A549 (cell line): ENCODE results near the gene ABCA13. TPM values are rescaled to one million over a fixed set of nuclear protein-coding genes. Genes with fewer than 3 reads are reported as not detected.
A peak's percentile ranks its signal among the peaks of the same experiment; 100 is the strongest.

Experiments used
- ATAC-seq, 2 experiments: fragments of 200-7000 bp in 1 of 2; fragments of >200 bp in 1 of 2; cut with Nextera tagmentation in 1 of 2; cut with Tn5 transposase in 1 of 2; 3 replicates each; pipeline versions ENCODE4 v1.8.0 to v1.9.1; 2018 to 2020; ENCODE audit warnings: mild to moderate bottlenecking in 1 of 2, moderate library complexity in 1 of 2
- CTCF ChIA-PET: fragments of 300-600 bp; sonication (Branson Sonifier 250); formaldehyde crosslinking; extraction: SDS; loops from one replicate; lab custom pipeline; 2021; ENCODE audit warnings: antibody characterized with exemption, inconsistent platforms; lab: Yijun Ruan, JAX
- POLR2A ChIA-PET: fragments of 350-600 bp; formaldehyde crosslinking; extraction: SDS; loops from one replicate; lab custom pipeline; 2021; ENCODE audit warnings: antibody characterized with exemption, inconsistent platforms; lab: Yijun Ruan, JAX
- DNase-seq, 2 experiments: peaks; one replicate each; pipeline versions ENCODE4 v3.0.0 to v3.0.0-alpha.2; 2011 to 2016; ENCODE audit warnings: low read depth in 1 of 2, low spot score in 1 of 2
- FAIRE-seq: peaks from 2 replicates; lab custom pipeline; 2011; peaks lifted over from hg19 to GRCh38; lab: Jason Lieb, UNC
- H3K27ac ChIP-seq, 2 experiments: fragments of >200 bp; sonication (Bioruptor Twin); formaldehyde crosslinking; 3 replicates each; pipeline ENCODE4 v1.5.1; 2016 to 2017
- H3K4me1 ChIP-seq: fragments of >200 bp; sonication (Bioruptor Twin); formaldehyde crosslinking; 3 replicates; pipeline ENCODE4 v1.6.1; 2016
- H3K4me2 ChIP-seq: fragments of >200 bp; sonication (Bioruptor Twin); formaldehyde crosslinking; 3 replicates; pipeline ENCODE4 v1.6.1; 2016
- H3K4me3 ChIP-seq: fragments of >200 bp; sonication (Bioruptor Twin); formaldehyde crosslinking; 3 replicates; pipeline ENCODE4 v1.5.1; 2016
- H3K9me3 ChIP-seq: fragments of >200 bp; sonication (Bioruptor Twin); formaldehyde crosslinking; 3 replicates; pipeline ENCODE4 v1.6.1; 2016
- BHLHE40 ChIP-seq: IDR thresholded peaks from 2 replicates; pipeline ENCODE4 v1.6.1; 2012; ENCODE audit warnings: low read depth, low read length, inconsistent platforms
- CBX2 ChIP-seq: fragments of 200-600 bp; sonication (generic); IDR thresholded peaks from 2 replicates; pipeline ENCODE4 v1.6.1; 2016; ENCODE audit warnings: low read depth, mild to moderate bottlenecking, borderline replicate concordance
- CHD2 ChIP-seq: fragments of 150-350 bp; IDR thresholded peaks from 2 replicates; pipeline ENCODE4 v1.6.1; 2014; ENCODE audit warnings: low read length; ENCODE audit not compliant: partially characterized antibody
- CTCF ChIP-seq: fragments of >200 bp; sonication (Bioruptor Twin); formaldehyde crosslinking; IDR thresholded peaks from 3 replicates; pipeline ENCODE4 v1.5.1; 2016
- EHF ChIP-seq: fragments of 250-450 bp; sonication (Bioruptor Pico); IDR thresholded peaks from 2 replicates; pipeline ENCODE4 v1.5.0; 2020; ENCODE audit warnings: mild to moderate bottlenecking
- EHMT2 ChIP-seq: fragments of 200-600 bp; sonication (generic); IDR thresholded peaks from 2 replicates; pipeline ENCODE4 v1.6.1; 2016; ENCODE audit warnings: antibody characterized with exemption, low read depth, mild to moderate bottlenecking, moderate library complexity
- FOSL2 ChIP-seq, 2 experiments: fragments of 450-650 bp in 1 of 2; fragments of >200 bp in 1 of 2; sonication (Bioruptor Twin) in 1 of 2; formaldehyde crosslinking; IDR thresholded peaks; 2 replicates each; pipeline versions ENCODE4 v1.5.0 to v1.6.1; 2016 to 2020; ENCODE audit warnings: mild to moderate bottlenecking in 1 of 2, moderate library complexity in 1 of 2
- FOXS1 ChIP-seq: fragments of 250-450 bp; sonication (Bioruptor Pico); IDR thresholded peaks from 2 replicates; pipeline ENCODE4 v1.5.0; 2020; ENCODE audit warnings: mild to moderate bottlenecking, moderate library complexity
- GATA3 ChIP-seq: IDR thresholded peaks from 2 replicates; pipeline ENCODE4 v1.6.1; 2012; ENCODE audit warnings: borderline replicate concordance
- JUNB ChIP-seq: fragments of >200 bp; sonication (Bioruptor Twin); formaldehyde crosslinking; IDR thresholded peaks from 2 replicates; pipeline ENCODE4 v1.6.1; 2016
- KDM1A ChIP-seq: fragments of 200-600 bp; sonication (generic); IDR thresholded peaks from 2 replicates; pipeline ENCODE4 v1.6.1; 2016; ENCODE audit warnings: low read depth, mild to moderate bottlenecking
- KDM5A ChIP-seq: fragments of 200-600 bp; sonication (generic); IDR thresholded peaks from 2 replicates; pipeline ENCODE4 v1.6.1; 2016; ENCODE audit warnings: antibody characterized with exemption, mild to moderate bottlenecking
- MAFK ChIP-seq: fragments of 450-650 bp; IDR thresholded peaks from 2 replicates; pipeline ENCODE4 v1.6.1; 2014; ENCODE audit not compliant: partially characterized antibody
- MYC ChIP-seq: IDR thresholded peaks from 2 replicates; pipeline ENCODE4 v1.6.1; 2012; ENCODE audit warnings: mild to moderate bottlenecking, inconsistent platforms, low read length, improper control_type of control experiment, borderline replicate concordance
- NFE2L2 ChIP-seq: fragments of 150-350 bp; conservative IDR thresholded peaks from 2 replicates; pipeline ENCODE4 v1.6.1; 2014; ENCODE audit warnings: low read length
- NPAS2 ChIP-seq: fragments of 250-450 bp; sonication (Bioruptor Pico); IDR thresholded peaks from 2 replicates; pipeline ENCODE4 v1.8.0; 2022; ENCODE audit warnings: mild to moderate bottlenecking, moderate library complexity, borderline replicate concordance
- PBX3 ChIP-seq: IDR thresholded peaks from 2 replicates; pipeline ENCODE4 v1.6.1; 2012
- RAD21 ChIP-seq, 2 experiments: fragments of >200 bp in 1 of 2; sonication (Bioruptor Twin) in 1 of 2; formaldehyde crosslinking in 1 of 2; IDR thresholded peaks in 1 of 2; conservative IDR thresholded peaks in 1 of 2; 2 replicates in 1 of 2; 3 replicates in 1 of 2; pipeline ENCODE4 v1.6.1; 2012 to 2018; ENCODE audit warnings: inconsistent platforms in 1 of 2
- RCOR1 ChIP-seq: fragments of 150-350 bp; IDR thresholded peaks from 2 replicates; pipeline ENCODE4 v1.6.1; 2014; ENCODE audit warnings: antibody characterized with exemption, low read length, low read depth
- REST ChIP-seq: fragments of 200-600 bp; sonication (generic); IDR thresholded peaks from 2 replicates; pipeline ENCODE4 v1.6.1; 2016; ENCODE audit warnings: antibody characterized with exemption, mild to moderate bottlenecking, moderate library complexity
- RFX5 ChIP-seq: fragments of 450-650 bp; IDR thresholded peaks from 2 replicates; pipeline ENCODE4 v1.7.1; 2014; ENCODE audit warnings: antibody characterized with exemption, mild to moderate bottlenecking, moderate library complexity
- RNF2 ChIP-seq: fragments of 200-600 bp; sonication (generic); IDR thresholded peaks from 2 replicates; pipeline ENCODE4 v1.6.1; 2016; ENCODE audit warnings: low read depth, mild to moderate bottlenecking, antibody characterized with exemption, moderate library complexity, borderline replicate concordance
- TFCP2L1 ChIP-seq: fragments of 250-450 bp; sonication (Bioruptor Pico); IDR thresholded peaks from 2 replicates; pipeline ENCODE4 v1.5.0; 2021; ENCODE audit warnings: mild to moderate bottlenecking
- TP53 ChIP-seq: fragments of 250-450 bp; sonication (Bioruptor Pico); IDR thresholded peaks from 2 replicates; pipeline ENCODE4 v1.5.0; 2021; ENCODE audit warnings: mild to moderate bottlenecking, moderate library complexity
- ZSCAN20 ChIP-seq: fragments of 250-450 bp; sonication (Bioruptor Pico); IDR thresholded peaks from 2 replicates; pipeline ENCODE4 v1.8.0; 2022; ENCODE audit warnings: mild to moderate bottlenecking, moderate library complexity
- WGBS: methylation state at CpG from one replicate; pipeline ENCODE4 v1.1.6; 2017; ENCODE audit errors: missing lambda C conversion rate; 5-methylcytosine and 5-hydroxymethylcytosine counted together
- polyA plus RNA-seq, 4 experiments: library from polyadenylated mRNA; depleted of rRNA in 3 of 4; stranded (reverse); fragments of >200 nt; fragmentation: RNase III in 1 of 4; extraction: RNeasy Plus Mini Kit Qiagen cat#74134 plus additional on column Dnase treatment in 1 of 4; gene quantifications; 2 replicates in 3 of 4; 3 replicates in 1 of 4; pipeline ENCODE4 v1.2.3, GENCODE V29; 2011 to 2017
- TF ChIP-seq, protein P1 (sequence below): fragments of 450-650 bp; IDR thresholded peaks from 2 replicates; pipeline ENCODE4 v1.6.1; 2014; ENCODE audit warnings: antibody characterized with exemption
- TF ChIP-seq, protein P2 (sequence below): fragments of >200 bp; sonication (Bioruptor Twin); formaldehyde crosslinking; IDR thresholded peaks from 2 replicates; pipeline ENCODE4 v1.6.1; 2016

Gene ABCA13
- polyA plus RNA-seq, 2 of the 4 experiments (the other 2 are of a cell fraction): 0.01 TPM; not detected in 1

DNA sequence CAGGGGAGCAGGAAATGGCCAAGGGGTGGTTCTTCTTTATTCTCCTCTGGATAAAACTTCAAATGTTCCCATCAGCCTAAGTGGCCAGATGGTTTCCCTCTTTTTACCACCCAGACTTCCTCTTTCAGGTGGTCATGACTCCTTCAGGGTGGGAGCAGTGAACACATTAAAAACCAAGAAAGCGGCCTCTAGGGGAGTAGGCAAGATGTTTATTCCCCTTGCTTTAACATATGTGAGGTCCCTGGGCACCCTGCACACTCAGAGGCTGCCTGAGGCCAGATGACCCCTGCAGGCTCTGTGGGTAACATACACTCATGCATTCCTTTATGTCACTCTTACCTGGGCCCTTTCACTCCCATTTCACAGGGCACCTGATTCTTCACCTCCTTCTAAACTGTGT is 357.4 kb downstream of the ABCA13 start:
- Histone ChIP-seq H3K4me1 (no peaks in the 10 kb centered on the region), H3K4me3 (no peak overlapping the region), H3K27ac (no peak overlapping the region), H3K9me3 (no peaks in the 10 kb centered on the region), H3K4me2 (no peak overlapping the region)
- TF ChIP-seq PBX3: no peak
- no peak for TF ChIP-seq RAD21 (conservative IDR thresholded peaks at IDR 0.05 in 1 of 2, IDR thresholded peaks at IDR 0.05 in 1 of 2)
- no peak for TF ChIP-seq CHD2
- no peak for TF ChIP-seq GATA3
- TF ChIP-seq RFX5: no peak
- TF ChIP-seq MYC: no peak
- TF ChIP-seq MAFK: no peak
- no peak for TF ChIP-seq KDM1A
- TF ChIP-seq FOXS1 (CRISPR knock-in tag): no peak
- ATAC-seq (peak; percentile 34 to 43; a peak in 2 of 6 replicates), FAIRE-seq (no peak), DNase-seq (no peak)
- POLR2A ChIA-PET: no interaction called here
- CTCF ChIA-PET: no interaction called here
- WGBS: 0% methylated on average over 1 of the region's 1 CpG

DNA sequence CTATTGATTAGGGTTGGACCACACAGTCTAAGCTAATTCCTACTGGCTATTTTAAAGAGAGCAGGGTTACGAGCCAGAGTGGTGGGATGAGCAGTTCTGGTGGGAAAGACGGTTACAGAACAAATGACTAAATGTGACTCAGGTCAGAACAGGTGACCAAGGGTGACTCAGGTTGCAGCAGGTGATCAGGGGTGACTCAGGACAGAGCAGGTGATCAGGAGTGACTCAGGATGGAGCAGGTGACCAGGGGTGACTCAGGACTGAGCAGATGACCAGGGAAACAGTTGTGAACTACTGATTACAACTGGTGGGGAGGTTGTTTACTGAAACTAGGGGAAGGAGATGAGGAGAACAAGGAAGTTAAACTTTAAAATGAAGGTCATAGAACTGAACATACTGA is 366.3 kb downstream of the ABCA13 start:
- FAIRE-seq (no peak), DNase-seq (no peak), ATAC-seq (no peak)
- H3K4me3 ChIP-seq: no peak overlapping the region
- POLR2A ChIA-PET: no interaction called here
- no peaks in the 10 kb centered on the region for H3K4me1 ChIP-seq
- no peak overlapping the region for H3K4me2 ChIP-seq
- peaks cover 14% of the 10 kb centered on the region; the same call in 2 of the 3 replicates for H3K9me3 ChIP-seq
- TF ChIP-seq TP53 (no peak), FOXS1 (CRISPR knock-in tag) (no peak), TFCP2L1 (CRISPR knock-in tag) (no peak), RAD21 (conservative IDR thresholded peaks at IDR 0.05 in 1 of 2, IDR thresholded peaks at IDR 0.05 in 1 of 2) (no peak), EHF (no peak), JUNB (no peak), EHMT2 (no peak)
- TF ChIP-seq, protein P1, sequence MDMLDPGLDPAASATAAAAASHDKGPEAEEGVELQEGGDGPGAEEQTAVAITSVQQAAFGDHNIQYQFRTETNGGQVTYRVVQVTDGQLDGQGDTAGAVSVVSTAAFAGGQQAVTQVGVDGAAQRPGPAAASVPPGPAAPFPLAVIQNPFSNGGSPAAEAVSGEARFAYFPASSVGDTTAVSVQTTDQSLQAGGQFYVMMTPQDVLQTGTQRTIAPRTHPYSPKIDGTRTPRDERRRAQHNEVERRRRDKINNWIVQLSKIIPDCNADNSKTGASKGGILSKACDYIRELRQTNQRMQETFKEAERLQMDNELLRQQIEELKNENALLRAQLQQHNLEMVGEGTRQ: peak; percentile 64
- 8% methylated on average over 2 of the region's 2 CpGs for WGBS
- H3K27ac ChIP-seq: no peak overlapping the region
- CTCF ChIA-PET: no interaction called here

DNA sequence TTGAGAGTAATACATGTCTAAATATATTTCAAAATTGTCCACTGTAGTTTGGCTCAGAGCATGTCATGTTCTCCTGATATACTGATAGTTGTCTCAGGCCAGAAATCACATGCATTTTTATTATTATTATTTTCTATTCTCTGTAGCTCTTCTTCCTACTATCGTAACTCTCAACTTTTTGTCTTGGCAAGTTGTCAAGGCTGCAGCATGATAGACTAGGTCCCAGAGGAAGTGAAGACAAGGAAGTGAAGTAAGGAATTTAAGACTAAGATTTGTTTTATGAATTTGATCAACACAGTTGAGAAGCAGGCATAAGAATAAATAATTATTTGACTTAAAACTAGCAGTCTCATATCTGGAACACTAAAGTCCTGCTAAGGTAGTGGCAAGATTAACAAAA is 369.5 kb downstream of the ABCA13 start:
- no peak for ATAC-seq
- Histone ChIP-seq H3K4me3 (no peak overlapping the region), H3K4me1 (no peaks in the 10 kb centered on the region), H3K9me3 (peaks cover 13% of the 10 kb centered on the region; the same call in 2 of the 3 replicates), H3K4me2 (no peak overlapping the region), H3K27ac (no peak overlapping the region)
- ChIA-PET POLR2A (no interaction called here), CTCF (no interaction called here)
- no peak for DNase-seq
- WGBS: 3% methylated on average over 1 of the region's 1 CpG
- no peak for FAIRE-seq
- TF ChIP-seq, protein P2, sequence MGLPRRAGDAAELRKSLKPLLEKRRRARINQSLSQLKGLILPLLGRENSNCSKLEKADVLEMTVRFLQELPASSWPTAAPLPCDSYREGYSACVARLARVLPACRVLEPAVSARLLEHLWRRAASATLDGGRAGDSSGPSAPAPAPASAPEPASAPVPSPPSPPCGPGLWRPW: no peak
- TF ChIP-seq RCOR1 (no peak), CBX2 (no peak), RNF2 (no peak), NPAS2 (CRISPR knock-in tag) (no peak), ZSCAN20 (CRISPR knock-in tag) (no peak), CTCF (no peak), JUNB (no peak), BHLHE40 (no peak), TP53 (no peak), KDM1A (no peak), NFE2L2 (no peak), FOSL2 (IDR thresholded peaks at IDR 0.05) (no peak), FOSL2 (CRISPR knock-in tag; IDR thresholded peaks at IDR 0.05) (no peak), KDM5A (no peak), REST (no peak)
